Measurements from ENCODE around the gene ELOVL4. TPM values are rescaled to one million over a fixed set of nuclear protein-coding genes. Genes with fewer than 3 reads are reported as not detected.
A peak's percentile ranks its signal among the peaks of the same experiment; 100 is the strongest.

The ELOVL4 gene
- total RNA-seq, 3 donors from 2014 or later, result 0.64 to 1.9 (median 1.3) TPM

DNA sequence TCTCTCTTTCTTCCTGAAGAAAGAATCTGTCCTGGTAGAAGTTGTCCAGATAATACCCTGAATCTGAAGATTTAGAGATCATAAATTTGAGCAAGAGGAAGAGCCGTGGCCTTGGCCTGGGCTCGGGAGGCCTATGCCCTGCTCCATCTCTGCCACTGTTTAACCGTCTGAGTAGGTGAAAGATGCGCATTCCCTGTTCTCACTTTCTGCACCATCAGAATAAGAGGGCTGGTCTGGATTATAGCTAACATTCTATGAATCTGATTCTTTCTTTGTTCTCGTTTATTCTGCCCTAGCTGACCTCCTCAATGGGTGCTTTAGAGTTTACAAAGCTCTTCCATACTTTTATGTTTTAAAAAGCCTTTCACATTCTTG, 51.3 kb downstream of the ELOVL4 start:
- Histone ChIP-seq H3K4me3 (no peak overlapping the region), H3K27ac (no peak overlapping the region), H3K9me3 (peaks cover 3% of the 10 kb centered on the region in 2 donors), H3K36me3 (no peaks in the 10 kb centered on the region), H3K27me3 (no peaks in the 10 kb centered on the region), H3K4me1 (no peaks in the 10 kb centered on the region)
- intact Hi-C loops (cut with DNase I; ENCODE audit: low total_unique reads), result no loop called here
- TF ChIP-seq, protein P1, sequence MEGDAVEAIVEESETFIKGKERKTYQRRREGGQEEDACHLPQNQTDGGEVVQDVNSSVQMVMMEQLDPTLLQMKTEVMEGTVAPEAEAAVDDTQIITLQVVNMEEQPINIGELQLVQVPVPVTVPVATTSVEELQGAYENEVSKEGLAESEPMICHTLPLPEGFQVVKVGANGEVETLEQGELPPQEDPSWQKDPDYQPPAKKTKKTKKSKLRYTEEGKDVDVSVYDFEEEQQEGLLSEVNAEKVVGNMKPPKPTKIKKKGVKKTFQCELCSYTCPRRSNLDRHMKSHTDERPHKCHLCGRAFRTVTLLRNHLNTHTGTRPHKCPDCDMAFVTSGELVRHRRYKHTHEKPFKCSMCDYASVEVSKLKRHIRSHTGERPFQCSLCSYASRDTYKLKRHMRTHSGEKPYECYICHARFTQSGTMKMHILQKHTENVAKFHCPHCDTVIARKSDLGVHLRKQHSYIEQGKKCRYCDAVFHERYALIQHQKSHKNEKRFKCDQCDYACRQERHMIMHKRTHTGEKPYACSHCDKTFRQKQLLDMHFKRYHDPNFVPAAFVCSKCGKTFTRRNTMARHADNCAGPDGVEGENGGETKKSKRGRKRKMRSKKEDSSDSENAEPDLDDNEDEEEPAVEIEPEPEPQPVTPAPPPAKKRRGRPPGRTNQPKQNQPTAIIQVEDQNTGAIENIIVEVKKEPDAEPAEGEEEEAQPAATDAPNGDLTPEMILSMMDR (IDR thresholded peaks at IDR 0.05), result no peak
- TF ChIP-seq POLR2A (IDR thresholded peaks at IDR 0.05) (no peak), POLR2AphosphoS5 (IDR thresholded peaks at IDR 0.05) (no peak)
- DNase-seq (ENCODE audit: low spot score in 2 of 2), result no peak

DNA sequence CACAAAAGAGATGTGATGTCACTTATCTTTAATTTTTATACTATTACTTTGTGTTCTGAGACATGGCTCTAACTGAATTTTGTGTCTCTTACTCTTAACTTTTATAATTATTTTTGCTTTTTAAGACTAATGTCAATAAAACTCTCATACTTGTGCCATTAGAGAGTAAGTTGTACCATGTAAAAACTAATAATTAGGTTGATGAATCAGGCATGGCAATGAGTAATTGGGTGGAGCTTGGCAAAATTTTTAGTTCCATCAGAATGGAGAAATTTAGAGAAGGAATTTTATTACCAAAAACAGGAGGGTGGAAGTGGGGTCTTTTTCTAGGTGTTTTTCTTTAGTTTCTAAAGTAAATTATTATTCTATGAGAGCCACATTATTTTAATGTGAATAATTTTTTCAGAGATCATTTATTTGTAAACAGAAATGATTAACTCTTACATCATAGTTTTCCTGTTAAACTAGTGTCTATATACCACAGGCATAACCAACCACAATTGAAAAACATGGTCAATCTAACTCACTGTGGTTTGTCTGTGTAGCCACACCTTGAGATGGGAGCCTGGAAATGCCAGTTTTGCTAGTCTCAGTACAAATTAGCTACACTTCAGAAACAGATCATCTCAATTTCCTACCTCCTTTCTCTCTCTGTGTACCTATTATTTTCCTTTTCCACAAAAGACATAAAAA, 51.8 kb downstream of the ELOVL4 start:
- TF ChIP-seq POLR2A (IDR thresholded peaks at IDR 0.05), result no peak
- TF ChIP-seq, protein P1 (IDR thresholded peaks at IDR 0.05), result no peak
- no peak for TF ChIP-seq POLR2AphosphoS5 (IDR thresholded peaks at IDR 0.05)

DNA sequence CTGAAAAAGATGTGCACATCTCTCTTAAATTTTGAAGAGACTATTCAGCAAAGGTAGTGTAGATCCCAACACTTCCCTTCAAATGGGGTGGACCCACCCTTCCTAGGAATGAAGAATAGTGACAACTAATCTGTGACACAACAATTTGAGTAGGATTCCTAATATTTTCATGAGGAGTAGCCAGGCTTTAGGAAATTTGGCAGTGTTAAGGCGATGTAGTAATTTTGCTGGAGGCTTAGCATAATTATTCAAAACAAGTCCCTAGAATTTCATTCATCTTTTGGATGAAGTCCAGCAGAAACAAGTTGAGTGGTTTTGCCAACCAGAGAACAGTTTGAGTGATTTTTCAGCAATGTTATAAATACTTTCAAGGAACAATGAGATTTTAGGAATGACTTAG, 52.4 kb downstream of the ELOVL4 start:
- no peaks in the 10 kb centered on the region for H3K27me3 ChIP-seq
- peaks cover 4 to 7% of the 10 kb centered on the region in 2 donors for H3K9me3 ChIP-seq
- H3K36me3 ChIP-seq, result no peaks in the 10 kb centered on the region
- TF ChIP-seq POLR2A (IDR thresholded peaks at IDR 0.05), result no peak
- no peak for TF ChIP-seq POLR2AphosphoS5 (IDR thresholded peaks at IDR 0.05)
- TF ChIP-seq, protein P1 (IDR thresholded peaks at IDR 0.05), result no peak
- no peak overlapping the region for H3K27ac ChIP-seq
- intact Hi-C loops (cut with DNase I; ENCODE audit: low total_unique reads), result no loop called here
- H3K4me3 ChIP-seq, result no peak overlapping the region
- no peak for DNase-seq (ENCODE audit: low spot score in 2 of 2)
- H3K4me1 ChIP-seq, result no peaks in the 10 kb centered on the region

More for the DNA sequence above, 51.8 kb downstream of the ELOVL4 start:
- Histone ChIP-seq H3K4me1 (no peaks in the 10 kb centered on the region), H3K27me3 (no peaks in the 10 kb centered on the region), H3K9me3 (peaks cover 4 to 7% of the 10 kb centered on the region in 2 donors), H3K27ac (no peak overlapping the region), H3K4me3 (no peak overlapping the region), H3K36me3 (no peaks in the 10 kb centered on the region)
- intact Hi-C loops (cut with DNase I; ENCODE audit: low total_unique reads), result no loop called here
- no peak for DNase-seq (ENCODE audit: low spot score in 2 of 2)

DNA sequence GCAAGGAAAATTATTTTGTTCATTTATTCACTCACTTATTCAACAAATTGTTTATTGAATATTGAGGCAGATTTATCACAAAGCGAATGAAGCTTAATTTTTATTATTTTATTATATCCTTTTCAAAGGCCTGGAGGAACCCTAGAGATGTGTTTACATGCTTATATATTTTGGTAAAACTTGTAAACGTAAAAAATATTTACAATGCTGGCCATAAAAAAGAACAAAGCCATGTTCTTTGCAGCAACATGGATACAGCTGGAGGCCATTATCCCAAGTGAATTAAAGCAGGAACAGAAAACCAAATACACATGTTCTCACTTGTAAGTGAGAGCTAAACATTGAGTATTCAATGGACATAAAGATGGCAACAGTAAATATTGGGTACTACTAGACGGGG, 58.8 kb downstream of the ELOVL4 start:
- Histone ChIP-seq H3K27ac (no peak overlapping the region), H3K4me3 (no peak overlapping the region), H3K36me3 (no peaks in the 10 kb centered on the region), H3K9me3 (peaks cover 4 to 7% of the 10 kb centered on the region in 2 donors), H3K4me1 (no peaks in the 10 kb centered on the region), H3K27me3 (no peaks in the 10 kb centered on the region)
- no peak for DNase-seq (ENCODE audit: low spot score in 2 of 2)
- TF ChIP-seq, protein P1 (IDR thresholded peaks at IDR 0.05), result no peak
- TF ChIP-seq POLR2AphosphoS5 (IDR thresholded peaks at IDR 0.05) (no peak), POLR2A (IDR thresholded peaks at IDR 0.05) (no peak)
- intact Hi-C loops (cut with DNase I; ENCODE audit: low total_unique reads), result no loop called here

DNA sequence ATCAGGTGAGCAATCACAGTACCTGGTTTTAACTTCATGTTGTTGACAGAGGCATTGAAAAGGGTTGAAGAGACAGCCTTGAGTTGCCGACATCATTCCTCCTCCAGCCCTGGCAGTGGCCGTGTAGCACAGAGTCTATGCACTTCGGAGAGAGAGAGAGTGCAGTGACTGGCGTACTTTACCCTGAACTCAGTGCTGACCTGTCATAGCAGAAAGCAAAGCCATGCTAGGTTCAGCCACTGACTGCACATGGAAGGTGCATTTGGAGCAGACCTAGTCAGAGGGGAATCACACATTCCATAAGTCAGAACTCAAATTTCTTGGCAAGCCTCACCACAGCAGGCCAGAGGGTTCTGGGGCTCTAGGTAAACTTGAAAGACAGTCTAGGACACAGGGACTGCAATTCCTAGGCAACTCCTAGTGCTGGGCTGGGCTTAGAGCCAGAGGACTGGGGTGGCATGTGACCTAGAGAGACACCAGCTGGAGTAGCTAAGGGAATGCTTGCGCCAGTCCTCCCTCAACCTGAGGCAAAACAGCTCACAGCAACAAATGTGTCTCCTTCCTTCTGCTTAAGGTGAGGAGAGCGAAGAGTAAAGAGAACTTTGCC, 69.1 kb downstream of the ELOVL4 start:
- Histone ChIP-seq H3K9me3 (peaks cover 0 to 4% of the 10 kb centered on the region in 2 donors), H3K4me3 (no peak overlapping the region), H3K4me1 (no peaks in the 10 kb centered on the region), H3K36me3 (no peaks in the 10 kb centered on the region), H3K27ac (no peak overlapping the region), H3K27me3 (no peaks in the 10 kb centered on the region)
- TF ChIP-seq, protein P1 (IDR thresholded peaks at IDR 0.05), result no peak
- TF ChIP-seq POLR2A (IDR thresholded peaks at IDR 0.05) (no peak), POLR2AphosphoS5 (IDR thresholded peaks at IDR 0.05) (no peak)
- DNase-seq (ENCODE audit: low spot score in 2 of 2), result peak; percentile 22 to 75
- intact Hi-C loops (cut with DNase I; ENCODE audit: low total_unique reads), result no loop called here
